ENCODE results near the gene ARL5A.

The ARL5A gene

DNA sequence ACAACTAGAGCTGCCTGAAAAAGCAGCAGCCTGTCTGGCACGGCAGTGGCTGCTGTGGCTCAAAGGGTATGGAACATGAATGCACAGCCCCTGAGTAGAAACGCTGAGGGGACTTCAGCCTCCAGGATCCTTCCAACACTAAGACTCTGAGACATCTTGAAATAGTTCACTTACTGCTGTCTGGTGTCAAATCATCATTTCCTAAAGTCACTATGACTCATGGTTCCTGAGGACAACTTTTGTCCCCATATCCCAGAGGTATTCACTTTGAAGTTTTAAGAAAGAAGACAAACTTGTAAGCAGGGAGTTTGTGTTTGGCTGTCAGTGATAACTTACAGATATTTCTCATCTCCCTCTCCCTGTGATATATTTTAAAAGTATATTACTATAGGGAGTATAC, 60.7 kb downstream of the ARL5A start:
- no peak for DNase-seq (ENCODE audit: low read depth in 2 of 2)

DNA sequence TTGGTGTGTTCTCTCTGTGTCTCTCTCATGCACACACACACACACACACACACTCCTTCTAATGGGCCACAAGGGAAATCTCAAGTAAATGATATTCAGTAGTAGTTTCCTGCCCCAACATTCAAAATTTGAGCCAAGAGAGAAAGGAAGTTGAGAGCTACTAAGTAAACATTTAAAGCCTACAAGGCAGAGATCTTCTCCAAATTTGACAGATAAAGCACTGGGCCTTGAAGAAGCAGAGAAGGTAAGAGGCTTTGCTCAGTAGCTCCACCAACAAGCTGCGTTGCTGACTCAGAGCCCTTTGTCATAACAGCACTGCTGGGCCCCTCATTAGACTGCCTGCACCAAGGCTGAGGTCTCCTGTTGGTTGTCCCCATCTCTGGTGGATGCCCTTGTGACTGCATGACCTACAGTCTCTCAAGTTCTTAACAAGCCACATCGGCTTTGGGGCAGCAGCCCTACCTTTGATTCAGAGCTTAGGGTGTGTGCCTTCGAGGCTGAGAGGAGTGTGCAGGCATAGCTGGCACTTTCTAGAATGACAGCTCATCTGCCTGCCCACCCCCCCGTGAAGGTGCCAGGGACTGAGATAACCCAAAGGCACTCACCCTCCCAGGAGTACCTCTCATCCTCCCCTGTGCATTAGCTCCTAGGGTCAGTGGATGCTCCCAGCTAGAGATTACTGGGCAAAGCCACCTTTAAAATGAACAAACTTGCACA, 61.6 kb downstream of the ARL5A start:
- DNase-seq (ENCODE audit: low read depth in 2 of 2) = peak in 1 of 2 donors; percentile 17

DNA sequence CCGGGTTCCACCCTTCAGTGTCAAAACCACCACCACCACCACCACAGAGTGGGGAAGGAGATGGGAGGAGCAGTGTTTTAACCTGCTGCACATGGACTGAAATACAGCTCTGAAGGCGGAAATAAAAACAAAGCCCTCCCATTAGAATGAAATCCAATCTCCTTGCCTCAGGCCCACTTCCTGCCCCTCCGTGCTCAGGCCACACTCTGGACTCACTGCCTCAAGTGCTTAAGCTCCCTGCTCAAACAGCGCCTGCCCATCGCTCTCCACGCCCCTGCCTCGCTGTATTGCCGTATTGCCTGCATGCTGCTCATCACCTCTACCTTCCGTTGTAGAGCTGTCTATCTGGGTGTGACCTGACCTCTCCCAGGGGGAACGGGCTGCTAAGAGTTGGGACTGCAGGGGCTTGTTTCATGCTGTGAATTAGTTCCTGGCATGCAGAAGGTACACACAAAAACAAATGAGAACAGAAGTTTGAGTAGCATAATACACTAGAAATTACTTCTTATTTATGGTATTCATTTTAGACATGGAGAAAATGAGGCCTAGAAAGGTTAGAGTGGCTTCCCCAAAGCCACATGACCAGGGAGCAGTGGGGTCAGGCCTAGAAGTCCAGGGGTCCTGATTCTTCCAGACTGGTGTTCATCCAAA, 62.3 kb downstream of the ARL5A start:
- DNase-seq (ENCODE audit: low read depth in 2 of 2) = no peak

DNA sequence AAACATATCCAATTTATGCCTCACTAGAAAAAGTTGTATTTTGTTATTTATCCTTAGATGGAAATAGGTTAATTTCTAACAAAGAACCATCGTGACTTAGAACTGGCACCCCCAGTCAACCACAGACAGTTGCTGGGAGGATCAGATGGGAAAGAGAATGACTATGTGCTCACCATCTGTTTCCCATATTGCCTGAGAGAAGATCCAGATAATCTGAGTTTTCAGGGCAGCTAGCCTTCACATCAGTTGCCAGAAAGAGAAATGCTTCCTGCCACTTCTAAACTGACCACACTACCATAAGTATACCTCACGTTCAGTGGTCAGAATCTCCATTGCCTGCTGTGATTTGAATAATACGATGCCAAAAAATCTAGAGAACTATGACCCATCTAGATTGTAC, 65.5 kb downstream of the ARL5A start:
- no peak for DNase-seq (ENCODE audit: low read depth in 2 of 2)

DNA sequence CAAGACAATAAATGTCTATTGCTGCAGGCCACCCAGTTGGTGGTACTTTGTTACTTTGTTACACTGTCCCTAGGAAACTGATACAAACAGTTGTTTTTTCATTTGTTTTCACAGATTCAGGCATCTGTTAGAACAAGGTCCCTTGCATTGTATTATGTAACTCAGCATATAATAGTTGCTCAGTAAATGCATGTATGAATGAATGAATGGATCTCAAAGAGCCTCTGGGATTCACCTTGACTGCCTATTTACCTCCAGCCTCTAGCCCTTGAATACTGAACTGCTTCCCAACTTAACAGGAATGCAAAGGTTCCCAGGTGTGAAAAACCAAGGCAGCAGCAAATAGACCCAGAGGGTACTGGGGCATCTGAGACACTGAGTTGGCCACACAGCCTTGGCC, 66.5 kb downstream of the ARL5A start:
- DNase-seq (ENCODE audit: low read depth in 2 of 2) = no peak

DNA sequence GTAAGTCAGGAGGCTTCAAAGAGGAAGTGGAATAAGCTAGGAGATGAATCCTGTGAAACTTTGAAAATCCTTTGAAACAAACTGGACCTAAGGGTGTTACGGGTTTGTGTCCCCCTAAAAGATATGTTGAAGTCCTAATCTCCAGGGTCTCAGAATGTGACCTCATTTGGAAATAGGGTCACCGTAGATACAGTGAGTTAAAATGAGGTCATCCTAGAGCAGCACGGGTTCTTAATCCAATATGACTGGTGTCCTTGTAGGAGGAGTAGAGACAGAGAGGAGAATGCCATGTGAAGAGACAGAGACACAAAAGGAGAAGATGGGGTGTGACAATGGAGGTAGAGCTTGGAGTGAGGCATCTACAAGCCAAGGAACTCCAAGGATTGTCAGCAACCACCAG, 67.0 kb downstream of the ARL5A start:
- no peak for DNase-seq (ENCODE audit: low read depth in 2 of 2)

DNA sequence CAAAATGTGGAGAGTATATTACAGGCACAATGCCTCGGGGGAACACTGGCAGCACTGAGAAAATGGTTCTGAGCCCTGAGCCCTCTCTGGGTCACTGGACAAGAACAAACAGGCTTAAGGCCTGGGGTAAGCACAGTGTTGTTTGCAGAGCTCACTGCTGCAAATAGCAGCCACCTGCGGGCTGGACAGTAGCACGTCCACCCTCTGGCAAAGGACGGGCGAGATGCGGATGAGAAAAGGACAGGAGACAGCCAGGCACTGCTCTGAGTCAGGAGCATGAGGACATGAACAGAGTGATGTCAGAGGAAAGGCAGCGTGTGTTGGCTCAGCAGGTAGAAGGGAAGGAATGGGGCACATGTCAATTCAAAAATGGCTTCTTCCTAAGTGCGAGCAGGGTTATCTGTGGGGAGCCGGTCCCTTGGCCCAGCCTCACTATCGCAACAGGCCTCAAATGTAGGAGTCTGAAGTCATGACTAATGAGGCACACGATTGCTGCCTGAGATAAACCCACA, 68.0 kb downstream of the ARL5A start:
- no peak for DNase-seq (ENCODE audit: low read depth in 2 of 2)

DNA sequence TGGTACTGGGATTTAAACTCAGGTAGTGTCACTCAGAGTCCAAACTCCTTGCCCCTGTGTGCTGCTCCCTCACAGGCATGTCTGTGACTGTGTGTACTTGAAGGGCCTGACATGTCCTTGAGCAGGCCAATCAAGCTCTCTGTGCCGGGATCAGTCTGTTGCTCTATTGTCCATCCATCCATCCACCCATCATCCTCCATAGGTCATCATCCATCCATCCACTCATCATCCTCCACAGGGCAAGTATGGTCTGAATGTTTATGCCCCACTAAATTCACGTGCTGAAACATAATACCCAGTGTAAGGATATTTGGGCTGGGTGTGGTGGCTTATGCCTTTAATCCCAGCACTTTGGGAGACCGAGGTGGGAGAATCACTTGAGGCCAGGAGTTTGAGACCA, 69.5 kb downstream of the ARL5A start:
- DNase-seq (ENCODE audit: low read depth in 2 of 2) = no peak

DNA sequence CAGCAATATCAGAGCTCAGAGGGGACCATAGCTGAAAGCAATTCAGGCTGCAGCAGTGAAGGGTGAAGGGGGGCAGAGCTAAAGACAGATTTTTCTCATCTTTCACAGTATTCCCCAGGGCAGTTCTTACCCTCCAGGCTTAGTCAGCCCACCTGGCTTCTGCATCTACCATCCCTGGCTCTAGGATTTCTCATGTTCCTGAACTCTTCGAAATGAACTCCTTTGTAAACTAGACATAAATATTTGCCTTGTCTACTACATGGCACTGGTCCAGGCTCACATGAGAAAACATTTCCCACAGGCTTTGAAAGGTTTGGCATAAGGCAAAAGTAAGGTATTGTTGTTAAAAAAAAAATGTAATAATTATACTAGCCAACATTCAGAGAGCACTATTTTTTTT, 70.4 kb downstream of the ARL5A start:
- no peak for DNase-seq (ENCODE audit: low read depth in 2 of 2)

DNA sequence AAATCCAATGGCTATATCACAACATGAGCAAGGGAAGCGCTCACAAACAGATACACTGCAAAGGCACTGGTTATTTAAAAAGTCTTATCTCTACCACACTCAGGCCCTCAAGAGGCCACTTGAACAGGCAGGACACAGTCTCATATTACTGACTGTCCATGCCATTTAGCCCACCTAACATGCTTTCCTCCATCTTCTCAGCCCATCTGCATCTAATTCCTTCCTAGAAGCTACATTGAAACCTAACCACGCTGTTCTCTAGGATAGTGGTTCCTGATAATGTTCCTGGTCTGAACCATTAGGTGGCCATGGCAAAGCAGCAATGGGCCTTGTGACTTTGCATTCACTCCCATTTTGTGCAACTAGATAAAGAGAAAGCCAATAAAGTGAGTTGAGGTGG, 71.4 kb downstream of the ARL5A start:
- DNase-seq (ENCODE audit: low read depth in 2 of 2) = no peak

DNA sequence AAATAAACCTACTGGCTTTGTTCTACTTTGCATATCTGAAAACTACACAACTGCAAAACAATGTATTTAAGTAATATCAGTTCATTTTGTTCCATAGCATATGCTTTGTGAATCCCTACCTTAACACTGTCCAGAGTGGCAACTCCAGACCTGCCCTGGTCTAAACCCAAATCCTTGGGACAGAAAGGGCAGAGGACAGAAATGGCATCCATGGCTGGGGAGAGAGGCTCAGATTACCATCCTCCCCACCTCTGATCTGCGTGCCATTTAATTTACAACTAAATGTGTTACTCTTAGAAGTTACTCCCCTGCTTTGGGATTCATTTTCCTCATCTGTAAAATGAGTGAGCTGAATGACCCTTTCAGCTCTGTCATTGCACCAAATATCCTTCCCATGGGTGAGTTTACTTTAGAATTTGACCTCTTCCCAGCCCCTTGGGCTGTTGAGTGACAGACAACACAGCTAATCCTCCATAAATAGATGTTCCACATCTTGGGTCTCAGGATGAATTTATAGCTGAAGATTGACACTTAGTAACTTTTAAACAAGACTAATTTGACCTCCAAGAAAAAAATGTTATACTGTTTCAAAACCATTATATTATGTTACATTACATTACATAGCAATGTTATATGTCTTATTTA, 73.8 kb downstream of the ARL5A start:
- no peak for DNase-seq (ENCODE audit: low read depth in 2 of 2)

DNA sequence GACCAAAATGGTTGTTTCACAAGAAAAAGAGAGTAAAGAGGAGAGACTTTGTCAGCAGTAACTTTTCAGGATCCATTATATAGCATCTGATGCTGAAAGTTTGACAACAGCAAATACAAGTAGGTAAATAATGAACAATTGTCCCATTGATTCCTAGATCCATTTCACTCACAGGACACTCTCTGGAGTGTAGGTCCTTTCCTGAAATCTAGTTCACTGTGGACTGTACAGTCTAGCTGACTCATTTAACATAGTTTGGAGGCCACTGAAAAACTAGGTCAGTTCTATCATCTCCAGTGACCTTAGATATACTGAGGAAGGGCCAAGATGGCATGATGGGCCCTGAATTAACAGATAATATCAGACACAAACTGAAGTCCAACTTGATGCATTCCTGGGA, 74.7 kb downstream of the ARL5A start:
- no peak for DNase-seq (ENCODE audit: low read depth in 2 of 2)
